ENCODE results near the gene TBX22. TPM values are rescaled to one million over a fixed set of nuclear protein-coding genes. Genes with fewer than 3 reads are reported as not detected.

TBX22 gene, protein sequence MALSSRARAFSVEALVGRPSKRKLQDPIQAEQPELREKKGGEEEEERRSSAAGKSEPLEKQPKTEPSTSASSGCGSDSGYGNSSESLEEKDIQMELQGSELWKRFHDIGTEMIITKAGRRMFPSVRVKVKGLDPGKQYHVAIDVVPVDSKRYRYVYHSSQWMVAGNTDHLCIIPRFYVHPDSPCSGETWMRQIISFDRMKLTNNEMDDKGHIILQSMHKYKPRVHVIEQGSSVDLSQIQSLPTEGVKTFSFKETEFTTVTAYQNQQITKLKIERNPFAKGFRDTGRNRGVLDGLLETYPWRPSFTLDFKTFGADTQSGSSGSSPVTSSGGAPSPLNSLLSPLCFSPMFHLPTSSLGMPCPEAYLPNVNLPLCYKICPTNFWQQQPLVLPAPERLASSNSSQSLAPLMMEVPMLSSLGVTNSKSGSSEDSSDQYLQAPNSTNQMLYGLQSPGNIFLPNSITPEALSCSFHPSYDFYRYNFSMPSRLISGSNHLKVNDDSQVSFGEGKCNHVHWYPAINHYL
- total RNA-seq (ENCODE audit: low replicate concordance) = not detected in 2 replicates

GRCh38 chrX:80014141-80014940 is at the start of gene TBX22:
Gene TBX22 (plus strand): TSS chrX:80014753. CDS start chrX:80022270, 7,517 bp downstream.

